ENCODE measurements around the gene LGR5.

The LGR5 gene

DNA sequence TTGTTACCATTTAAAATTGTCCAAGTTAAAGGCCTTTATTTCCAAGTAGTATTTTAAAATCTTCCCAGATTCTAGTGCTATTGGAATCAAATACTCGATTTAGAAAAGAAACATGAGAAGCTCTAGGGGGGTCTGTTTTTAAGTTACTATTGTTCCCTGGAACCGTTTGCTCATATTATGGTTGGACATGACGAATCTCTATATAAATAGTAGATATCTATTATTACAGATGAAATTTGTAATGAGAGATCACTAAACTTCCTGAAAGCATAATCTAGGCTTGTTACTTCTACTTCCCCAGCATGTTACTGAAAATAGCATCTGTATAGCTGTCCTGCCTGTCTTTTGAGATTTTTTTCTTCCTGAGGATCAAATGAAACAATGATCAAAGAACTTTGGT, 70.1 kb downstream of the LGR5 start:
- no peak overlapping the region for H3K4me3 ChIP-seq (ENCODE audit: control insufficient read depth, low read depth, low read length)
- TF ChIP-seq, protein P1, sequence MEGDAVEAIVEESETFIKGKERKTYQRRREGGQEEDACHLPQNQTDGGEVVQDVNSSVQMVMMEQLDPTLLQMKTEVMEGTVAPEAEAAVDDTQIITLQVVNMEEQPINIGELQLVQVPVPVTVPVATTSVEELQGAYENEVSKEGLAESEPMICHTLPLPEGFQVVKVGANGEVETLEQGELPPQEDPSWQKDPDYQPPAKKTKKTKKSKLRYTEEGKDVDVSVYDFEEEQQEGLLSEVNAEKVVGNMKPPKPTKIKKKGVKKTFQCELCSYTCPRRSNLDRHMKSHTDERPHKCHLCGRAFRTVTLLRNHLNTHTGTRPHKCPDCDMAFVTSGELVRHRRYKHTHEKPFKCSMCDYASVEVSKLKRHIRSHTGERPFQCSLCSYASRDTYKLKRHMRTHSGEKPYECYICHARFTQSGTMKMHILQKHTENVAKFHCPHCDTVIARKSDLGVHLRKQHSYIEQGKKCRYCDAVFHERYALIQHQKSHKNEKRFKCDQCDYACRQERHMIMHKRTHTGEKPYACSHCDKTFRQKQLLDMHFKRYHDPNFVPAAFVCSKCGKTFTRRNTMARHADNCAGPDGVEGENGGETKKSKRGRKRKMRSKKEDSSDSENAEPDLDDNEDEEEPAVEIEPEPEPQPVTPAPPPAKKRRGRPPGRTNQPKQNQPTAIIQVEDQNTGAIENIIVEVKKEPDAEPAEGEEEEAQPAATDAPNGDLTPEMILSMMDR (conservative IDR thresholded peaks at IDR 0.05; ENCODE audit: control insufficient read depth, insufficient read depth, low read depth, low read length): no peak
- no peak for DNase-seq (ENCODE audit: low read depth)

DNA sequence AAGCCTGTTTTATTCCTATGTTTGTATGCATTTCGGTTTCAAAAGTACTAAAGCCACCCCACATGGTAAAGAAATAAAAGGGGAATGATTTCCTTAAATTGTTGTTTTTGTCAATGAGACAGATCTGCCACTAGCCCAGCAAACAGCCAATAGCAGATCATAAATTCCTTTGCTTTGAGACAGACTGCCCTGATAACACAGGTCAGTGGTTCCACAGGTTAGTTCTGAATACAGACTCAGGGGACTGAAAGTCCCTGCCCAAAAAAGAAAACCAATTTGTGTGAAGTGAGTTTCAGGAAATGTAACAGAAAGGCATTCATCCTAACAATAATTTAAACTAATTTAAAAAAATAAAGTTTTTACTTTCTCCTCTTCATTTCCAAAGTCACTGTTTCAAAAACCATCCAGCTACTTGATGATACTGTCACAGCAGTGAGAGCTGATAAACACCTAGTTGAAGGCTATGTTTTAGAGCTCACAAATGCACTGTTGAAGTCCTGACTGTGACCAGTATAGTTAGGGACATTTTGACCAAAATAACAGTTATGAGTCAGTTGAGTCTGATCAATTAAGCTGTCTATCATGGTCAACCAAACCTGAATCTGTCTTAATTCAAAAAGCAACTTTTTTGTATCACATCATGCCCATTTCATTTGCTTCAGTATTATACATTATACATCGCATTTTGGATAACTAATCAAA, 77.7 kb downstream of the LGR5 start:
- TF ChIP-seq, protein P1 (conservative IDR thresholded peaks at IDR 0.05; ENCODE audit: control insufficient read depth, insufficient read depth, low read depth, low read length): no peak
- no peak overlapping the region for H3K4me3 ChIP-seq (ENCODE audit: control insufficient read depth, low read depth, low read length)
- no peak for DNase-seq (ENCODE audit: low read depth)

DNA sequence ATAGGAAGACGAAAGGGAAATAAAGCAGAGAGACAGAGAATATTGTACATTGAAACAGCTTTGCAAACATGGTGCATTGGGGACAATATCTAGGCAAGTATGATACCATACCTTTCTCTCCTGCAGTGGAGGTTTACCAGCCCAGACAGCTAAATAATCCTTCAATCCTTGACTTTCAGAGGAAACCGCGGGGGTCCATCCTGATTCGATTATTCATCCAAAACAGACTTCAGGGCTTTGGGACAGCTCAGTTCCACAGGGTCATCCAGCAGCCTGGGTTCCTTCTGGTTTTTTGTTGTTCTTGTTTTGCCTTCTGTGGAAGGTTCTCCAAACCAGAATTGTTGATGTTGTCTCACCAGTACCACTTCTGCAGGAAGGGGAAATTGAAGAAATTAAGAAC, 81.5 kb downstream of the LGR5 start:
- no peak overlapping the region for H3K4me3 ChIP-seq (ENCODE audit: control insufficient read depth, low read depth, low read length)
- no peak for DNase-seq (ENCODE audit: low read depth)
- TF ChIP-seq, protein P1 (conservative IDR thresholded peaks at IDR 0.05; ENCODE audit: control insufficient read depth, insufficient read depth, low read depth, low read length): no peak

DNA sequence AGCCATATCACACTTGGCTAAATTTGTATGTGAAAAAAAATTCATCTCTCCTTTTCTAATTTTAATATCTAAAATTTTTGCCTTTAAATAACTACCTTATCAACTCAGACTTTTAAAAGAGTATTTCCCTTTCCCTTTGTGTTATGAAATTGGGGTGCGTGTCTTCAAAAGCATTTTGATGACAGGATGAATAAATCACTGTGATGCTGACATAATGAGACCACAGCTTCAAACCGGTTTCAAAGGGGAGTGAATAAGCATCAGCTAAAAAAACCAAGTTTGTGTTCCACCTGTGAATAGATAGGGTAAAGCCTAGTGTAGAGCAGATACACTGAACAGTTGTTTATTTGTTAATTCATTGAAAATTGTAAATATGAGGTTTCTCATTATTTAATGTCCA, 85.0 kb downstream of the LGR5 start:
- no peak overlapping the region for H3K4me3 ChIP-seq (ENCODE audit: control insufficient read depth, low read depth, low read length)
- no peak for DNase-seq (ENCODE audit: low read depth)
- TF ChIP-seq, protein P1 (conservative IDR thresholded peaks at IDR 0.05; ENCODE audit: control insufficient read depth, insufficient read depth, low read depth, low read length): no peak

DNA sequence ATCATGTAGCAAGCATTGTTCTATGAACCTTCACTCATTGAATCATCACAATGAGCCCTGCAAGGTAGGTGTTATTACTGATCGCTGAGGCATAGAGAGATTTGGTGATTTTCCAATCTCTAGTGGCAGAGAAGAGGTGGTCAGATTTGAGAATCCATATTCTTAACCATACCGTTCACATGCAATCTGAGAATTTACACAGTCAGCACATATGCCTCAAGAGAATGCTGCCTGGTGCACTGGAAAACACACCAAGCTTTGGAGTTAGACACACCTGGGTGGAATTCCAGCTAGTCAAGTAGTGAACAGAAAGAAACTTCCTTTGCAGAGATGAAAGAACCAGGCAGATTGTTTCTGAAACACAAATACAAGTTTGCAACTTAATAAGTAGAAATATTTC, 94.1 kb downstream of the LGR5 start:
- TF ChIP-seq, protein P1 (conservative IDR thresholded peaks at IDR 0.05; ENCODE audit: control insufficient read depth, insufficient read depth, low read depth, low read length): no peak
- no peak for DNase-seq (ENCODE audit: low read depth)

DNA sequence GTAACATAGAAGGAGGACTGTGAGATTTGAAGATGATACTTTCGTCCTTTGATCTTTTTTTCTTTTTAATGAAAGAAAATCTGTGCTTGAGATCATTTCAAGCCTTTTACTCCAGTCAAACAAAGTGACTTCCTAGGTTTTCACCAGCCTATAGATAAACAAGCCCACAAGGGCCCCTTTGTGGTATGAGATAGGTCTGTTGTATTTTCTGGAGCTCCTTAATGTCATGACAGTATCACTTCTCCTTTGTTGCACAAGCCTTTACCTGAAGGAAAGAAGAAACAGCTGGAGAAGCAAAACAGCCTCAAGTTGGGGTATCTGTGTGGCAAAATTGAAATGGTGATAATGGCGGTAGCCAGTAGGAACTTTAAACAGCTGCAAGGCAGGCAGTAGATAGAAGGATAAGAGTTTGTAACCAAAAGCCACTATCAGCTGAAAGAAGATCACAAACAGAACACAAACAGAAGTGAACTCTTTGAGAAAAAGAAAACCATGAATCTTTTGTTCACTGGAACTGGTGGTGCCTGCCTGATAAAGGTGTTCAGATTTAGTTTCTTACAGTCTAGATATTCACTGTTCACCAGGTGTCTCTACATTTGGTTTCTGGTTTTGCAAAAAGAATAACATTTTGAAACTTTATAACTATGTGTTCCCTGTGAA, 96.8 kb downstream of the LGR5 start:
- no peak for DNase-seq (ENCODE audit: low read depth)
- H3K4me3 ChIP-seq (ENCODE audit: control insufficient read depth, low read depth, low read length): no peak overlapping the region
- TF ChIP-seq, protein P1 (conservative IDR thresholded peaks at IDR 0.05; ENCODE audit: control insufficient read depth, insufficient read depth, low read depth, low read length): no peak

More for the DNA sequence above, 94.1 kb downstream of the LGR5 start:
- H3K4me3 ChIP-seq (ENCODE audit: control insufficient read depth, low read depth, low read length): no peak overlapping the region

Measured in fibroblast of mammary gland (primary cell).